Measurements from ENCODE around the gene DOK7.

The DOK7 gene

GRCh38 chr4:3463556-3464348 is 646 bp downstream of the DOK7 start:
- no peak for DNase-seq (ENCODE audit: low read depth)

GRCh38 chr4:3464349-3464905 is 1.3 kb downstream of the DOK7 start:
- no peak for DNase-seq (ENCODE audit: low read depth)

GRCh38 chr4:3464911-3465697 is 2.0 kb downstream of the DOK7 start:
- no peak for DNase-seq (ENCODE audit: low read depth)

- DNase-seq (ENCODE audit: low read depth): no peak
Observed at GRCh38 chr4:3465698-3466671, 2.9 kb downstream of the DOK7 start.

GRCh38 chr4:3466691-3467600 is 3.8 kb downstream of the DOK7 start:
- DNase-seq (ENCODE audit: low read depth): no peak

- DNase-seq (ENCODE audit: low read depth): no peak
Observed at GRCh38 chr4:3467601-3468031, 4.5 kb downstream of the DOK7 start.

- DNase-seq (ENCODE audit: low read depth): no peak
Observed at GRCh38 chr4:3468154-3468553, 5.0 kb downstream of the DOK7 start.

GRCh38 chr4:3468804-3469203 is 5.7 kb downstream of the DOK7 start:
- DNase-seq (ENCODE audit: low read depth): no peak

- DNase-seq (ENCODE audit: low read depth): no peak
Observed at GRCh38 chr4:3469386-3470243, 6.5 kb downstream of the DOK7 start.

GRCh38 chr4:3470244-3471097 is 7.4 kb downstream of the DOK7 start:
- no peak for DNase-seq (ENCODE audit: low read depth)

GRCh38 chr4:3471098-3471760 is 8.1 kb downstream of the DOK7 start:
- DNase-seq (ENCODE audit: low read depth): no peak

- DNase-seq (ENCODE audit: low read depth): no peak
Observed at GRCh38 chr4:3471886-3472285, 8.8 kb downstream of the DOK7 start.

- no peak for DNase-seq (ENCODE audit: low read depth)
Observed at GRCh38 chr4:3472411-3473141, 9.5 kb downstream of the DOK7 start.

GRCh38 chr4:3473181-3473950 is 10.3 kb downstream of the DOK7 start:
- no peak for DNase-seq (ENCODE audit: low read depth)

GRCh38 chr4:3473996-3474765 is 11.1 kb downstream of the DOK7 start:
- DNase-seq (ENCODE audit: low read depth): no peak

All from amniotic epithelial cell (primary cell).